HepG2 (cell line): ENCODE results near the gene HS3ST4. TPM values are rescaled to one million over a fixed set of nuclear protein-coding genes. Genes with fewer than 3 reads are reported as not detected.

Experiments
- ATAC-seq: fragments of 200-7000 bp; cut with Tn5 transposase; 3 replicates; pipeline ENCODE4 v1.9.1; 2020; ENCODE audit warnings: mild to moderate bottlenecking, moderate library complexity
- BruUV-seq: library from RNA; stranded (reverse); fragments of 400-500 nt; replicated peaks from 2 replicates; lab custom pipeline; 2021; lab: Mats Ljungman, UMichigan
- CTCF ChIA-PET: fragments of 300-600 bp; formaldehyde crosslinking; extraction: SDS; loops from one replicate; lab custom pipeline; 2021; ENCODE audit warnings: low total read pairs, inconsistent platforms, low intra/inter-chr PET ratio; lab: Yijun Ruan, JAX
- POLR2A ChIA-PET: fragments of 350-600 bp; sonication (Branson Sonifier 250); formaldehyde crosslinking; loops from one replicate; lab custom pipeline; 2020; ENCODE audit warnings: antibody characterized with exemption, inconsistent platforms; lab: Yijun Ruan, JAX
- DNase-seq: peaks from one replicate; pipeline ENCODE4 v3.0.0-alpha.2; 2015; ENCODE audit warnings: low spot score
- FAIRE-seq: peaks from 3 replicates; lab custom pipeline; 2011; peaks lifted over from hg19 to GRCh38; lab: Jason Lieb, UNC
- H2AFZ ChIP-seq: one replicate; pipeline ENCODE4 v1.6.1; 2011; ENCODE audit warnings: low read length, inconsistent platforms
- H3K27ac ChIP-seq: fragments of 300-600 bp; 3 replicates; pipeline ENCODE4 v1.8.0; 2011; ENCODE audit warnings: mixed run types, mild to moderate bottlenecking, mixed read lengths, low read length, inconsistent platforms; ENCODE audit not compliant: insufficient read depth; ENCODE audit errors: extremely low read length
- H3K27me3 ChIP-seq, 2 experiments: fragments of 200-600 bp in 1 of 2; 2 replicates in 1 of 2; 3 replicates in 1 of 2; pipeline versions ENCODE4 v1.6.0 to v1.8.0; 2011; ENCODE audit warnings: low read length in 2 of 2, mild to moderate bottlenecking in 2 of 2, moderate library complexity in 2 of 2, inconsistent platforms in 1 of 2; ENCODE audit not compliant: insufficient read depth in 2 of 2, control insufficient read depth in 1 of 2
- H3K36me3 ChIP-seq, 2 experiments: fragments of 200-600 bp in 1 of 2; replicated peaks in 1 of 2; 2 replicates in 1 of 2; 3 replicates in 1 of 2; pipeline versions ENCODE4 v1.5.1 to v1.8.0; 2011; ENCODE audit warnings: low read length in 2 of 2, inconsistent platforms in 1 of 2; ENCODE audit not compliant: insufficient read depth in 2 of 2, control insufficient read depth in 1 of 2
- H3K4me1 ChIP-seq: 2 replicates; pipeline ENCODE4 v1.5.1; 2012; ENCODE audit warnings: low read length, inconsistent platforms; ENCODE audit not compliant: insufficient read depth
- H3K4me2 ChIP-seq: 2 replicates; pipeline ENCODE4 v1.6.0; 2011; ENCODE audit warnings: low read depth, low read length, inconsistent platforms
- H3K4me3 ChIP-seq, 3 experiments: fragments of 200-600 bp in 1 of 3; sonication (generic), shearing (Covaris generic) in 1 of 3; replicated peaks in 1 of 3; 2 replicates each; pipeline ENCODE4 v1.5.1; 2011 to 2016; ENCODE audit warnings: low read length in 3 of 3, inconsistent platforms in 2 of 3, low read depth in 2 of 3, mild to moderate bottlenecking in 2 of 3, control low read depth in 1 of 3, mixed read lengths in 1 of 3; ENCODE audit not compliant: insufficient read depth in 1 of 3
- H3K79me2 ChIP-seq: one replicate; pipeline ENCODE4 v1.6.1; 2011; ENCODE audit warnings: low read length, inconsistent platforms; ENCODE audit not compliant: insufficient read depth
- H3K9ac ChIP-seq: 2 replicates; pipeline ENCODE4 v1.6.0; 2011; ENCODE audit warnings: mild to moderate bottlenecking, low read depth, low read length, inconsistent platforms; ENCODE audit not compliant: insufficient read depth
- H3K9me3 ChIP-seq: 2 replicates; pipeline ENCODE4 v1.5.1; 2012; ENCODE audit warnings: mild to moderate bottlenecking, low read length
- H4K20me1 ChIP-seq: 2 replicates; pipeline ENCODE4 v1.6.0; 2011; ENCODE audit warnings: inconsistent platforms, mild to moderate bottlenecking, low read length, moderate library complexity; ENCODE audit not compliant: insufficient read depth
- AGO2 ChIP-seq: fragments of 200-400 bp; formaldehyde crosslinking; optimal IDR thresholded peaks from 2 replicates; pipeline ENCODE3; 2017; ENCODE audit warnings: mild to moderate bottlenecking, low read depth, low read length, moderate library complexity
- HOXA7 ChIP-seq: sonication (generic); formaldehyde crosslinking; IDR thresholded peaks from 2 replicates; pipeline ENCODE4 v1.8.1; 2022; ENCODE audit warnings: mild to moderate bottlenecking, missing genetic modification reagents, moderate library complexity
- KDM5B ChIP-seq: sonication (generic); formaldehyde crosslinking; IDR thresholded peaks from 2 replicates; pipeline ENCODE4 v1.4.0; 2020; ENCODE audit warnings: missing genetic modification reagents, mild to moderate bottlenecking, borderline replicate concordance
- NFIB ChIP-seq: sonication (generic); formaldehyde crosslinking; IDR thresholded peaks from 2 replicates; pipeline ENCODE4 v1.9.0; 2021; ENCODE audit warnings: missing genetic modification reagents, mild to moderate bottlenecking, borderline replicate concordance
- NR3C1 ChIP-seq: sonication (generic); formaldehyde crosslinking; IDR thresholded peaks from 2 replicates; pipeline ENCODE4 v1.4.0; 2020; ENCODE audit warnings: missing genetic modification reagents
- TGIF2 ChIP-seq: IDR thresholded peaks from 2 replicates; pipeline ENCODE4 v1.6.1; 2016; ENCODE audit warnings: control low read depth, missing compliant biosample characterization
- ZNF441 ChIP-seq: sonication (generic); formaldehyde crosslinking; IDR thresholded peaks from 2 replicates; pipeline ENCODE4 v1.7.0; 2021; ENCODE audit warnings: missing genetic modification reagents, borderline replicate concordance
- ZNF543 ChIP-seq: sonication (generic); formaldehyde crosslinking; IDR thresholded peaks from 2 replicates; pipeline ENCODE4 v1.4.0; 2020; ENCODE audit warnings: mild to moderate bottlenecking, missing genetic modification reagents
- ZNF563 ChIP-seq: sonication (generic); formaldehyde crosslinking; IDR thresholded peaks from 2 replicates; pipeline ENCODE4 v1.8.0; 2022; ENCODE audit warnings: mild to moderate bottlenecking, moderate library complexity, missing genetic modification reagents
- WGBS: methylation state at CpG from one replicate; pipeline ENCODE4 v1.1.6; 2017; ENCODE audit warnings: low lambda C conversion rate; 5-methylcytosine and 5-hydroxymethylcytosine counted together
- in situ Hi-C: cut with HindIII; loops from 2 replicates; pipeline ENCODE4 v1.10.0; 2017; ENCODE audit warnings: low pct_unique_long_range_greater_than_20kb; ENCODE audit not compliant: extremely low pct_ligation_motif_present
- intact Hi-C: fragments of 100-400 bp; cut with micrococcal nuclease; formaldehyde crosslinking; loops from one replicate; pipeline ENCODE4 v1.10.0; 2022; ENCODE audit not compliant: unreplicated experiment
- polyA plus RNA-seq, 8 experiments: library from polyadenylated mRNA; depleted of rRNA in 3 of 8; stranded (reverse) in 7 of 8; unstranded in 1 of 8; fragments of >200 nt; fragmentation: Illumina TruSeq in 4 of 8; extraction: Trizol in 4 of 8; gene quantifications; 2 replicates each; pipeline versions ENCODE4 v1.2.1 to v1.2.3, GENCODE V29; 2011 to 2016; ENCODE audit warnings: low read depth in 4 of 8, missing spikeins in 1 of 8, mixed read lengths in 1 of 8; ENCODE audit not compliant: insufficient read depth in 1 of 8
- total RNA-seq, 5 experiments: library from RNA; depleted of rRNA; stranded (reverse); fragments of >200 nt; fragmentation: Illumina TruSeq; extraction: Trizol; gene quantifications; 2 replicates each; pipeline ENCODE4 v1.2.3, GENCODE V29; 2016; ENCODE audit warnings: low read depth in 1 of 5
- TF ChIP-seq, protein P1 (sequence below): sonication (generic); formaldehyde crosslinking; IDR thresholded peaks from 2 replicates; pipeline ENCODE4 v1.4.0; 2020; ENCODE audit warnings: mild to moderate bottlenecking, low read depth, missing genetic modification reagents
- TF ChIP-seq, protein P2 (sequence below): sonication (generic); formaldehyde crosslinking; IDR thresholded peaks from 2 replicates; pipeline ENCODE4 v1.5.0; 2020; ENCODE audit warnings: mild to moderate bottlenecking, missing genetic modification reagents
- TF ChIP-seq, protein P3 (sequence below): sonication (generic); formaldehyde crosslinking; IDR thresholded peaks from 2 replicates; pipeline ENCODE4 v1.8.0; 2022; ENCODE audit warnings: missing genetic modification reagents, mild to moderate bottlenecking, inconsistent platforms, borderline replicate concordance

HS3ST4 gene
- total and polyA plus RNA-seq, 2 of the 13 experiments (the other 11 are each of a cell fraction or from before 2014, with no cell fraction given): not detected

DNA sequence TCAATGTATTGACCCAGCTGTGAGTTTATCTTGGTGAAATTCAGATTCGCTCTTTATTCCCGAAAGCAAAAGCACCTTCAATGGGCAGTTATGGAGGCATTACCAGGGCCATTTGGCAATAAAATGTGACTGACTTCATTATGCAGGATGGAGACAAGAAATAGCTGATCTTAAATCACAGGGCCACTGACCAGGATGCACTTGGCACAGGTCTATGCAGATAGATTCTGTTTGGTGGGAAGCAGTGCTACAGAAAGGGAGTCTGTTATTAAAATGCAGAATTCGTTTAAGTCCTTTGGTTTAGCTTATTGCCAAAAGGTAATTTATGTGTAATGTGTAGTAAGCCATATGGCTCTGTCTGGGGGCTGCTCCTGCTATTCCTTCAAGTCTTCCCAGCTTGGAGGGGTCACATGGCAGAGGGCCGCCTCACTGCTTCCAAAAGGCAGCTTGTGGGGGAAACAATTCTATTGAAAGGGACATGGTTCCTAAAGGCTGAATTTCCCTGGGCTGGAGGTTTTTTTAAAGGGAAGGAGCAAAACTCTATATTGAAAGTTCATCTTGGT, 239.8 kb downstream of the HS3ST4 start:
- H3K79me2 ChIP-seq: no peaks in the 10 kb centered on the region

DNA sequence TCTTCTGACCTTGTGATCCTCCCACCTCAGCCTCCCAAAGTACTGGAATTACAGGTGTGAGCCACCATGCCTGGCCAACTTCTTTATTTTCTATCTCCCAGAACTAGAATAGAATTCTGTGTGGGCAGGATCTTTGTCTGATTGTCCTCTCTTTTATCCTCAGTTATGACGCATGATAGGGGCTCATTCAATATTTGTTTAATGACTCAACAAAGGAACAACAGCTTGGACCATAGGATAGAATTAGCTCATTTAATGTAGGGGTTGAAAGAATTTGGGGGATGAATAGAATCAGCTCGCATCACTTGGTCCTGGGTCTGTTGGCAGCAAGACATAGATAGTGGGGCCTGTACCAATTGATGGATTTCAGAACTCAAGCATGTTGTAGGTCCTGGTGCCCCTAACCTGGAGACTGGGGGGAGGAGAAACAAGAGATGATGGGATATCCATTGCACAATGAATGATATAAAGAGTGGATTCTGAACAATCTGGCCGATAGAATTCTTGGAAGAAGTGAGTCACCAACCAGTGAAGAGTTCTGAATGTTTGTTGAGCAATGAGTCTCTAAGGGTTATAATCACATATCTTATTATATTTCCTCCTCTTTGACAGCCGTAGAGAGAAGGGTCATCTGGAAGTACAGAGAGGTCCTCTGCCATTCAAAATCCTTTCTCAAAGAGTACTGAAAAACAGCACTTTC, 250.2 kb downstream of the HS3ST4 start:
- in situ Hi-C loops: no loop called here
- BruUV-seq: no TSS peak
- TF ChIP-seq, protein P1, sequence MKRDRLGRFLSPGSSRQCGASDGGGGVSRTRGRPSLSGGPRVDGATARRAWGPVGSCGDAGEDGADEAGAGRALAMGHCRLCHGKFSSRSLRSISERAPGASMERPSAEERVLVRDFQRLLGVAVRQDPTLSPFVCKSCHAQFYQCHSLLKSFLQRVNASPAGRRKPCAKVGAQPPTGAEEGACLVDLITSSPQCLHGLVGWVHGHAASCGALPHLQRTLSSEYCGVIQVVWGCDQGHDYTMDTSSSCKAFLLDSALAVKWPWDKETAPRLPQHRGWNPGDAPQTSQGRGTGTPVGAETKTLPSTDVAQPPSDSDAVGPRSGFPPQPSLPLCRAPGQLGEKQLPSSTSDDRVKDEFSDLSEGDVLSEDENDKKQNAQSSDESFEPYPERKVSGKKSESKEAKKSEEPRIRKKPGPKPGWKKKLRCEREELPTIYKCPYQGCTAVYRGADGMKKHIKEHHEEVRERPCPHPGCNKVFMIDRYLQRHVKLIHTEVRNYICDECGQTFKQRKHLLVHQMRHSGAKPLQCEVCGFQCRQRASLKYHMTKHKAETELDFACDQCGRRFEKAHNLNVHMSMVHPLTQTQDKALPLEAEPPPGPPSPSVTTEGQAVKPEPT (CRISPR knock-in tag): no peak
- no peak for TF ChIP-seq KDM5B (CRISPR knock-in tag)
- TF ChIP-seq ZNF441 (CRISPR knock-in tag): no peak
- TF ChIP-seq, protein P2, sequence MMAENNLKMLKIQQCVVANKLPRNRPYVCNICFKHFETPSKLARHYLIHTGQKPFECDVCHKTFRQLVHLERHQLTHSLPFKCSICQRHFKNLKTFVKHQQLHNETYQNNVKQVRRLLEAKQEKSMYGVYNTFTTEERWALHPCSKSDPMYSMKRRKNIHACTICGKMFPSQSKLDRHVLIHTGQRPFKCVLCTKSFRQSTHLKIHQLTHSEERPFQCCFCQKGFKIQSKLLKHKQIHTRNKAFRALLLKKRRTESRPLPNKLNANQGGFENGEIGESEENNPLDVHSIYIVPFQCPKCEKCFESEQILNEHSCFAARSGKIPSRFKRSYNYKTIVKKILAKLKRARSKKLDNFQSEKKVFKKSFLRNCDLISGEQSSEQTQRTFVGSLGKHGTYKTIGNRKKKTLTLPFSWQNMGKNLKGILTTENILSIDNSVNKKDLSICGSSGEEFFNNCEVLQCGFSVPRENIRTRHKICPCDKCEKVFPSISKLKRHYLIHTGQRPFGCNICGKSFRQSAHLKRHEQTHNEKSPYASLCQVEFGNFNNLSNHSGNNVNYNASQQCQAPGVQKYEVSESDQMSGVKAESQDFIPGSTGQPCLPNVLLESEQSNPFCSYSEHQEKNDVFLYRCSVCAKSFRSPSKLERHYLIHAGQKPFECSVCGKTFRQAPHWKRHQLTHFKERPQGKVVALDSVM (CRISPR knock-in tag): no peak
- TF ChIP-seq ZNF543: no peak
- TF ChIP-seq, protein P3, sequence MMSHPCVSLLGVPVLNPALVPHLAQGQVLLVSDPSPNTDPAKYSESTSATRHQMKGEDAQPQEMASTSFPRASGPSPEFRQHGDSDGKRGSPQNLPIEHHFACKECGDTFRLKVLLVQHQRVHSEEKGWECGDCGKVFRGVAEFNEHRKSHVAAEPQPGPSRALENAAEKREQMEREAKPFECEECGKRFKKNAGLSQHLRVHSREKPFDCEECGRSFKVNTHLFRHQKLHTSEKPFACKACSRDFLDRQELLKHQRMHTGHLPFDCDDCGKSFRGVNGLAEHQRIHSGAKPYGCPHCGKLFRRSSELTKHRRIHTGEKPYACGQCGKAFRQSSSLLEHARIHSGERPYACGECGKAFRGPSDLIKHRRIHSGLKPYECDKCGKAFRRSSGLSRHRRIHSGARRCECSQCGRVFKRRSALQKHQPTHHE (CRISPR knock-in tag): no peak
- no peak for TF ChIP-seq HOXA7 (CRISPR knock-in tag)
- no peak for TF ChIP-seq AGO2
- TF ChIP-seq NR3C1: no peak
- TF ChIP-seq TGIF2: no peak

More for the DNA sequence above, 239.8 kb downstream of the HS3ST4 start:
- Histone ChIP-seq H2AFZ (no peak overlapping the region), H3K4me1 (no peaks in the 10 kb centered on the region), H4K20me1 (no peaks in the 10 kb centered on the region), H3K27ac (no peak overlapping the region), H3K9me3 (0 out of 2 replicates have a peak, but pooled peaks cover 4% of the 10 kb centered on the region), H3K4me3 (no peak overlapping the region), H3K27me3 (no peaks in the 10 kb centered on the region), H3K36me3 (no peaks in the 10 kb centered on the region), H3K4me2 (no peak overlapping the region), H3K9ac (no peak overlapping the region)
- no TSS peak for BruUV-seq
- in situ Hi-C loops: no loop called here
- DNase-seq: no peak
- POLR2A ChIA-PET: no interaction called here
- 23% methylated on average over 4 of the region's 4 CpGs for WGBS
- TF ChIP-seq ZNF563 (no peak), KDM5B (CRISPR knock-in tag) (no peak), NFIB (CRISPR knock-in tag) (no peak)
- CTCF ChIA-PET: no interaction called here
- FAIRE-seq: no peak
- no peak for ATAC-seq
- intact Hi-C loops: no loop called here

More for the DNA sequence above, 250.2 kb downstream of the HS3ST4 start:
- Histone ChIP-seq H3K4me3 (no peak overlapping the region), H3K4me1 (no peaks in the 10 kb centered on the region), H3K27ac (no peak overlapping the region), H3K79me2 (no peaks in the 10 kb centered on the region), H3K9ac (no peak overlapping the region), H3K27me3 (no peaks in the 10 kb centered on the region; a peak in 1 of 5 replicates), H3K4me2 (no peak overlapping the region), H4K20me1 (no peaks in the 10 kb centered on the region), H3K9me3 (peaks cover 25% of the 10 kb centered on the region), H2AFZ (no peak overlapping the region), H3K36me3 (no peaks in the 10 kb centered on the region)
- ATAC-seq (no peak), FAIRE-seq (no peak), DNase-seq (no peak)
- WGBS: under 1% methylated on average over 4 of the region's 4 CpGs
- ChIA-PET CTCF (no interaction called here), POLR2A (no interaction called here)
- intact Hi-C loops: no loop called here
